T-cell (primary cell): ENCODE measurements around the gene AMOTL2. TPM values are rescaled to one million over a fixed set of nuclear protein-coding genes. Genes with fewer than 3 reads are reported as not detected.

Experiments used
- ATAC-seq, 4 experiments: fragments of 200-7000 bp in 3 of 4; fragments of 150-1000 bp in 1 of 4; cut with Tn5 transposase; replicated peaks in 1 of 4; 1 replicate in 3 of 4; 2 replicates in 1 of 4; pipeline ENCODE4 v1.10.0; 2021; ENCODE audit warnings: moderate library complexity in 3 of 4, mild to moderate bottlenecking in 2 of 4, moderate number of reproducible peaks in 1 of 4
- CTCF ChIA-PET, 2 donors: fragments of 300-600 bp; sonication (Branson Sonifier 250); formaldehyde crosslinking; loops; one replicate each; lab custom pipeline; 2022; ENCODE audit warnings: antibody characterized with exemption in 2 of 2; lab: Charles Lee
- POLR2A ChIA-PET, 2 donors: fragments of 300-600 bp; sonication (Branson Sonifier 250); formaldehyde crosslinking; loops; one replicate each; lab custom pipeline; 2022; ENCODE audit warnings: antibody characterized with exemption in 2 of 2; lab: Charles Lee
- DNase-seq, 35 experiments: peaks; one replicate each; pipeline versions ENCODE4 v3.0.0 to v3.0.0-alpha.2; 2013 to 2023
- H3K27ac ChIP-seq: one replicate; pipeline ENCODE4 v1.5.1; 2013; ENCODE audit warnings: low read length
- H3K27me3 ChIP-seq, 2 experiments: replicated peaks in 1 of 2; 1 replicate in 1 of 2; 2 replicates in 1 of 2; pipeline versions ENCODE4 v1.6.1 to v1.7.0; 2013; ENCODE audit warnings: low read length in 1 of 2, mixed read lengths in 1 of 2; ENCODE audit not compliant: control insufficient read depth in 2 of 2, insufficient read depth in 2 of 2; ENCODE audit errors: extremely low read depth in 1 of 2
- H3K36me3 ChIP-seq, 2 donors: 1 replicate in 1 of 2; 2 replicates in 1 of 2; pipeline versions ENCODE4 v1.6.1 to v1.7.0; 2013; ENCODE audit warnings: low read length in 1 of 2; ENCODE audit not compliant: control insufficient read depth in 2 of 2, insufficient read depth in 1 of 2; ENCODE audit errors: extremely low read depth in 1 of 2
- H3K4me1 ChIP-seq, 2 experiments: 1 replicate in 1 of 2; 2 replicates in 1 of 2; pipeline versions ENCODE4 v1.6.1 to v1.7.0; 2013; ENCODE audit warnings: low read length in 2 of 2, mixed read lengths in 1 of 2; ENCODE audit not compliant: insufficient read depth in 2 of 2, control insufficient read depth in 1 of 2; ENCODE audit errors: extremely low read depth in 1 of 2
- H3K4me3 ChIP-seq, 2 donors: 1 replicate in 1 of 2; 2 replicates in 1 of 2; pipeline versions ENCODE4 v1.5.1 to v1.7.0; 2013; ENCODE audit warnings: mild to moderate bottlenecking in 2 of 2, low read length in 1 of 2, moderate library complexity in 1 of 2; ENCODE audit not compliant: control insufficient read depth in 1 of 2; ENCODE audit errors: extremely low read depth in 1 of 2
- H3K9me3 ChIP-seq: 2 replicates; pipeline ENCODE4 v1.7.0; 2013
- H3K27ac Mint-ChIP-seq, 2 donors: one replicate each; pipeline ENCODE4 v1.8.0; 2020 to 2021; ENCODE audit warnings: mild to moderate bottlenecking in 2 of 2, mixed read lengths in 2 of 2
- H3K27me3 Mint-ChIP-seq, 2 donors: one replicate each; pipeline ENCODE4 v1.8.0; 2021 to 2022; ENCODE audit warnings: mixed read lengths in 2 of 2
- H3K36me3 Mint-ChIP-seq: one replicate; pipeline ENCODE4 v1.8.0; 2021; ENCODE audit warnings: mixed read lengths
- H3K4me1 Mint-ChIP-seq, 3 donors: one replicate each; pipeline ENCODE4 v1.8.0; 2020 to 2022; ENCODE audit warnings: mixed read lengths in 3 of 3, mild to moderate bottlenecking in 1 of 3
- H3K4me3 Mint-ChIP-seq, 3 donors: one replicate each; pipeline ENCODE4 v1.8.0; 2020 to 2022; ENCODE audit warnings: mild to moderate bottlenecking in 3 of 3, mixed read lengths in 3 of 3, moderate library complexity in 3 of 3
- H3K9me3 Mint-ChIP-seq, 3 donors: one replicate each; pipeline ENCODE4 v1.8.0; 2020 to 2022; ENCODE audit warnings: mixed read lengths in 3 of 3
- WGBS: methylation state at CpG from one replicate; pipeline ENCODE4 v1.1.5; 2013; ENCODE audit warnings: missing lambda C conversion rate; ENCODE audit not compliant: insufficient coverage; 5-methylcytosine and 5-hydroxymethylcytosine counted together
- total RNA-seq, 35 experiments: library from RNA in 6 of 35; stranded (reverse) in 6 of 35; fragments of 120-200 nt in 1 of 35; gene quantifications; one replicate each; pipeline versions ENCODE4 v1.2.1 to v1.2.4 and lab custom pipeline; 2013 to 2026

The AMOTL2 gene
- total RNA-seq, 5 donors from 2014 or later (not counting 1 experiment from before 2014, with no cell fraction given): 0.20 to 0.96 (median 0.76) TPM; not detected in 2

DNA sequence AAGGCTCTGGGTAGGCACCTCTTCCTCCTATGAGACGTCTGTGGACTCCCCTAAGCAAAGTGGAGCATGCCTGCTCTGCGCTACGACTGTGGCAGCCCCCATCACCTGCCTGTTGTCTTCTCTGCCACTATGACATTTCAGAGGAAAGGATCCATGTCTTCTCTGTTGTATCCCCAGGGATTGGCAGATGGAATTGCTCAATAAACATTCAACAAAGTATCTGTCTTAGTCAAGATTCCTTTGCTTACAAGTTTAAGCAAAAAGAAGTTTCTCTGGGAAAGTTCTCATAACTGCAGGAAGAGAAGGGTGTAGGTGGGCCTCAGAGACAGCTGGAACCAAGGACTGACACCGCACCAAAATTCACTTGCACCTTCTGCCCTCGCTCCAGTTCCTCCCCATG, 34.3 kb downstream of the AMOTL2 start:
- ATAC-seq (no peak), DNase-seq (no peak)
- Mint-ChIP-seq H3K36me3 (no peaks in the 10 kb centered on the region), H3K27me3 (no peaks in the 10 kb centered on the region), H3K27ac (no peak overlapping the region), H3K4me1 (no peaks in the 10 kb centered on the region), H3K9me3 (no peaks in the 10 kb centered on the region), H3K4me3 (no peak overlapping the region)
- Histone ChIP-seq H3K27me3 (peaks cover 0 to 6% of the 10 kb centered on the region in 2 experiments), H3K27ac (no peak overlapping the region), H3K36me3 (no peaks in the 10 kb centered on the region), H3K4me1 (no peaks in the 10 kb centered on the region), H3K4me3 (no peak overlapping the region), H3K9me3 (no peaks in the 10 kb centered on the region)
- WGBS: 86% methylated on average over 4 of the region's 5 CpGs
- POLR2A ChIA-PET: no interaction called here
- CTCF ChIA-PET: no interaction called here

DNA sequence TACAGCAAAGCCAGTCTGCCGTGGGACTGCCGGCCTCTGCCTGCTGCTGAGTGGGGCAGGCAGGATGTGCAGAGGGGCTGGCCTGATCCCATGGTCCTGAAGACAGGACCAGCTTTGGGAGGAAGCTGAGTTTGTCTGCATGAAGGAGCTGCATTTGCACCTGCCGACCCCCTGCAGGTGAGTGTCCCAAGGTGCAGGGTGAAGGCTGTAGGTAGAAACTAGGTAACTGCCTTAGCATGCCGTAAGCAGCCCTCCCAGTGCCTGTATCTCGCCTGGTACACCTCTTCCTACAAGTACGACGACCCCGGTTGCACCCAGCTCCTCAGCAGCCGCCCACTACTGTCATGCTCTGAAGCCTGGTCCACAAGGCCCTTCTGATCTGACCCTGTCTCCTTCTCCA, 34.9 kb downstream of the AMOTL2 start:
- DNase-seq: no peak
- ATAC-seq: no peak
- Histone ChIP-seq H3K27ac (no peak overlapping the region), H3K36me3 (no peaks in the 10 kb centered on the region), H3K4me1 (no peaks in the 10 kb centered on the region), H3K27me3 (peaks cover 0 to 6% of the 10 kb centered on the region in 2 experiments), H3K4me3 (no peak overlapping the region), H3K9me3 (no peaks in the 10 kb centered on the region)
- no peak overlapping the region for H3K4me3 Mint-ChIP-seq
- CTCF ChIA-PET: no interaction called here
- POLR2A ChIA-PET: no interaction called here
- H3K4me1 Mint-ChIP-seq: no peaks in the 10 kb centered on the region
- no peaks in the 10 kb centered on the region for H3K36me3 Mint-ChIP-seq
- H3K27ac Mint-ChIP-seq: no peak overlapping the region
- no peaks in the 10 kb centered on the region for H3K9me3 Mint-ChIP-seq
- H3K27me3 Mint-ChIP-seq: no peaks in the 10 kb centered on the region
- WGBS: 89% methylated on average over 9 of the region's 9 CpGs

DNA sequence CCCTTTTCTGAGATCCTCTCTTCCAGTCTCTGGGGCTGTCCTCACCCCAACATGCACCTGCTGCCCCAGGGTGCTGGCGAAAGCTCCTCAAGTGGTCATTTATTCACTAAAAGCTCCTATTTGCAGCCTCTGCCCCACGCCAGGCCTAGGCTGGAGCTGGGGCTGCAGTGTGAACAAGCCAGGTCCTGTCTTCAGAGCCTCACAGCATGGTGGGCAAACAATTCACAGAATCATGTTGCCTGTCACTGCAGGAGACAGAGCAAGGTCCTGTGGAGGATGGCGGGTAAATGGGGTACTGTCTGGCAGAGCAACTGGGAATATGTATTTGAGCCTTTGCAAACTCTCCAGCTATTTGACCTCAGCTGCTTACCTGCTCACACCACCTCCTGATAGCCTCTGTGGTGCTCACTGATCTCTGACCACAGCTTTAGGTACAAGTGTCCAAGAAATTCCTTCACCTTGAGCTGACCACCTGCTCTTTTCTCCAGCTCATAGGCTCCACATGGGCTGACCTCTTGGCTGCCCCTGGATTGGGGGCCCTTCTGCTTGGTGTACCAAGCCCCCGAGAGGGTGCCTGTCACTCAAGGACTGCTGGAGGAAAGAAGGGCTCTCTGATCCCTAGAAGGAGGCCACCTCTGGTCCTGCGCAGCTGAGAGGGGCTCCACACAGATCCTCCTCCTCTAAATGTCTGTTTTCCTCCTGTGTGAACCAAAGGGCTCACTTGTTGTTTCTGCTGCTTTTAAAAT, 35.6 kb downstream of the AMOTL2 start:
- Mint-ChIP-seq H3K27me3 (no peaks in the 10 kb centered on the region), H3K4me1 (no peaks in the 10 kb centered on the region), H3K36me3 (no peaks in the 10 kb centered on the region), H3K9me3 (no peaks in the 10 kb centered on the region), H3K27ac (no peak overlapping the region), H3K4me3 (no peak overlapping the region)
- no peak for DNase-seq
- ATAC-seq: no peak
- Histone ChIP-seq H3K36me3 (no peaks in the 10 kb centered on the region), H3K9me3 (no peaks in the 10 kb centered on the region), H3K27me3 (peaks cover 0 to 9% of the 10 kb centered on the region in 2 experiments), H3K4me1 (no peaks in the 10 kb centered on the region), H3K27ac (no peak overlapping the region), H3K4me3 (no peak overlapping the region)
- ChIA-PET POLR2A (no interaction called here), CTCF (interaction anchor here in 1 of 2 donors (0.6 kb wide), 1 partner anchor 567 kb away, joined by 4 read pairs; no protein-coding TSS in a partner anchor)
- 68% methylated on average over 4 of the region's 5 CpGs for WGBS

DNA sequence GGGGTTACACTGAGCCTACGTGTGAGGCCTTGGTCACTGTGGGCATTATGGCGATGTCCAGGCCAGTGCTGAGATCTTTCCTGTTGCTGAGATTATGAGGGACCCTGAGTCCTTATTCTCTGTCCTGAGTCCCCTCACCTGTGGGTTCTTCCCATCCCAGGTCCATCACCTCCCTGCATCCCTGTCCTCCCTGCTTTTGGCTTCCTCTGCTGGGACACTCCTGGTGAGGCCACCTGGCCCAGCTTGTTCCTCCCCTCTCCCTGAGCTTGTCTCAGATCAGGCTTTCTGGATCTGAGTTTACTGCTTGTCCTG, 36.1 kb downstream of the AMOTL2 start:
- Histone ChIP-seq H3K27me3 (peaks cover 0 to 14% of the 10 kb centered on the region in 2 experiments), H3K4me3 (no peak overlapping the region), H3K4me1 (no peaks in the 10 kb centered on the region), H3K9me3 (no peaks in the 10 kb centered on the region), H3K36me3 (no peaks in the 10 kb centered on the region), H3K27ac (no peak overlapping the region)
- ChIA-PET CTCF (interaction anchor here in 1 of 2 donors (0.6 kb wide), 1 partner anchor 567 kb away, joined by 4 read pairs; no protein-coding TSS in a partner anchor), POLR2A (no interaction called here)
- no peak for DNase-seq
- ATAC-seq: peak in 1 of 4 experiments; percentile 17
- Mint-ChIP-seq H3K27me3 (no peaks in the 10 kb centered on the region), H3K9me3 (no peaks in the 10 kb centered on the region), H3K4me3 (no peak overlapping the region), H3K36me3 (no peaks in the 10 kb centered on the region), H3K4me1 (no peaks in the 10 kb centered on the region), H3K27ac (no peak overlapping the region)
- 100% methylated on average over 1 of the region's 2 CpGs for WGBS

DNA sequence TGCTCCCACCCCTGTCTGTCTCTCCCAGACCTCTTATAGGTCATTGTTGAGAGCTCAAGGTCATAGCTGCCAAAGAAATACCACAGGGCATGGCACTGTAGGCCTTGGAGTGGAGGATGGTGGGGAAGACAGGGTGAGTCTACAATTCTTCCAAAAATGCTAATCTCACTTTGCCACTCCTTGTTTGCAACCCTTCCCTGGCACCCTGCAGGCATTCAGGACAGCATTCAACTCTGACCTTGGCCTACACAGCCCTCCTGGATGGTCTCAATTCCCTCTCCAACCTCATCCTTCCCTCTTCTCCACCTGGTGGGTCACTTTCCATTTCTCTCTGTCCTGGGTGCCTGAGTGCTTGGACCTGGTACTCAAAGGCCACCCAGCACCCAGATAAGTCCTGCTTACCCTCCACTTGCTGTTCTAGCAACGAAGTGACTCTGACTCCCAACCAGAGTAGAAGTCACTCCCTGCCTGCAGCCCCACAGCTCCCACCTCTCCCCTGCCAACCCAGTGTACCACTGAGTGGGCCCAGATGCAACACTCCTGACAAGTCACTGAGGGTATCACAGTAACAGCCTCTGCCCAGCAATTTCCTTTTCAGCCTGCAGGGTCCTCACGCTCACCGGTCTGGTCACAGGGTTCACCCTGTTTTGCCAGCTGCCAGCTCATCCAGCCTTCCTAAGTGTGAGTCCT, 36.6 kb downstream of the AMOTL2 start:
- Histone ChIP-seq H3K27ac (no peak overlapping the region), H3K4me3 (no peak overlapping the region), H3K4me1 (no peaks in the 10 kb centered on the region), H3K27me3 (peaks cover 0 to 14% of the 10 kb centered on the region in 2 experiments), H3K36me3 (no peaks in the 10 kb centered on the region), H3K9me3 (no peaks in the 10 kb centered on the region)
- POLR2A ChIA-PET: no interaction called here
- Mint-ChIP-seq H3K4me1 (no peaks in the 10 kb centered on the region), H3K27me3 (no peaks in the 10 kb centered on the region), H3K4me3 (no peak overlapping the region), H3K9me3 (no peaks in the 10 kb centered on the region), H3K36me3 (no peaks in the 10 kb centered on the region), H3K27ac (no peak overlapping the region)
- no peak for DNase-seq
- CTCF ChIA-PET: no interaction called here
- WGBS: 73% methylated on average over 3 of the region's 3 CpGs
- ATAC-seq: peak in 1 of 4 experiments; percentile 23

DNA sequence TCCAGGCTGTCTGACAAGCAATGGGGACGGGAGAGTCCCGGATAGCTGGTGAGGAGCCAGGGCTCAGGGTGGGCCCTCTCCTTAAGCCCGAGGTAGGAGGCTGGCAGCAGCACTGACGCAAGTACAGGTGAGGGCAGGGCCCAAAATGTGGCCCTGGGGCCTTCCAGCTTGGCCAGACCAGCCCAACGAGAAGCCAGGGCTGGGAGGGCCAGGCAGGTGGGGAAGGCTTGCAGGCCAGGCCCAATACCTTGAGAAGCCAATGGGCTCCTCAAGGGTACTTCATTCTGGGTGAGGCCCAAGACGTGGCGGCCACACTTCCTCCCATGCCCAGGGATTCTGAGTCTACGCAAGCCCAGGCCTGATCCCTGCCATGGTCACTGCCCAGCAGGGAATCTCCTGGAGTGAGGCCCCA, 37.2 kb downstream of the AMOTL2 start:
- Histone ChIP-seq H3K4me3 (no peak overlapping the region), H3K9me3 (no peaks in the 10 kb centered on the region), H3K27ac (no peak overlapping the region), H3K4me1 (no peaks in the 10 kb centered on the region), H3K27me3 (peaks cover 0 to 14% of the 10 kb centered on the region in 2 experiments), H3K36me3 (no peaks in the 10 kb centered on the region)
- no peaks in the 10 kb centered on the region for H3K36me3 Mint-ChIP-seq
- peaks cover 0 to 2% of the 10 kb centered on the region in 2 donors for H3K27me3 Mint-ChIP-seq
- no peak overlapping the region for H3K4me3 Mint-ChIP-seq
- WGBS: 90% methylated on average over 8 of the region's 8 CpGs
- ChIA-PET POLR2A (no interaction called here), CTCF (no interaction called here)
- H3K4me1 Mint-ChIP-seq: no peaks in the 10 kb centered on the region
- no peak overlapping the region for H3K27ac Mint-ChIP-seq
- no peak for DNase-seq
- no peak for ATAC-seq
- H3K9me3 Mint-ChIP-seq: no peaks in the 10 kb centered on the region
